Keratinocyte (primary cell): Measurements from ENCODE around the gene EYS. TPM values are rescaled to one million over a fixed set of nuclear protein-coding genes. Genes with fewer than 3 reads are reported as not detected.

Source experiments
- DNase-seq: peaks from one replicate; pipeline ENCODE4 v3.0.0-alpha.2; 2011; ENCODE audit warnings: low read depth, missing footprints, low spot score
- FAIRE-seq: peaks from 2 replicates; lab custom pipeline; 2011; peaks lifted over from hg19 to GRCh38; lab: Jason Lieb, UNC
- H2AFZ ChIP-seq: 2 replicates; pipeline ENCODE4 v1.6.0; 2012; ENCODE audit warnings: low read length, control low read depth, inconsistent platforms; ENCODE audit not compliant: control insufficient read depth
- H3K27ac ChIP-seq: 2 replicates; pipeline ENCODE4 v1.5.1; 2011; ENCODE audit warnings: low read length; ENCODE audit not compliant: control insufficient read depth, insufficient read depth
- H3K27me3 ChIP-seq: 3 replicates; pipeline ENCODE4 v1.6.0; 2011; ENCODE audit warnings: low read length; ENCODE audit not compliant: control insufficient read depth, insufficient read depth; ENCODE audit errors: extremely low read depth
- H3K36me3 ChIP-seq, 2 experiments: 2 replicates in 1 of 2; 3 replicates in 1 of 2; pipeline ENCODE4 v1.5.1; 2011; ENCODE audit warnings: low read length in 2 of 2, mild to moderate bottlenecking in 1 of 2; ENCODE audit not compliant: control insufficient read depth in 2 of 2, insufficient read depth in 2 of 2; ENCODE audit errors: extremely low read depth in 1 of 2
- H3K4me1 ChIP-seq: 3 replicates; pipeline ENCODE4 v1.5.1; 2011; ENCODE audit warnings: low read length; ENCODE audit not compliant: control insufficient read depth, insufficient read depth; ENCODE audit errors: extremely low read depth
- H3K4me2 ChIP-seq: 3 replicates; pipeline ENCODE4 v1.6.0; 2011; ENCODE audit warnings: low read depth, low read length; ENCODE audit not compliant: control insufficient read depth, insufficient read depth; ENCODE audit errors: extremely low read depth
- H3K4me3 ChIP-seq, 3 experiments: fragments of 200-600 bp in 1 of 3; sonication (generic) in 1 of 3; 2 replicates in 2 of 3; 3 replicates in 1 of 3; pipeline ENCODE4 v1.5.1; 2011 to 2016; ENCODE audit warnings: low read length in 3 of 3, mild to moderate bottlenecking in 3 of 3, control low read depth in 2 of 3, inconsistent platforms in 1 of 3, low read depth in 1 of 3, mixed read lengths in 1 of 3, mixed run types in 1 of 3, moderate library complexity in 1 of 3; ENCODE audit not compliant: control insufficient read depth in 2 of 3, insufficient read depth in 2 of 3; ENCODE audit errors: extremely low read depth in 1 of 3
- H3K79me2 ChIP-seq: 2 replicates; pipeline ENCODE4 v1.6.0; 2012; ENCODE audit warnings: low read length; ENCODE audit not compliant: control insufficient read depth, insufficient read depth
- H3K9ac ChIP-seq: 3 replicates; pipeline ENCODE4 v1.6.0; 2011; ENCODE audit warnings: low read length; ENCODE audit not compliant: control insufficient read depth, insufficient read depth; ENCODE audit errors: extremely low read depth
- H3K9me1 ChIP-seq: 3 replicates; pipeline ENCODE4 v1.6.0; 2011; ENCODE audit warnings: low read length; ENCODE audit not compliant: control insufficient read depth, insufficient read depth; ENCODE audit errors: extremely low read depth
- H3K9me3 ChIP-seq: 2 replicates; pipeline ENCODE4 v1.5.1; 2012; ENCODE audit warnings: low read depth, low read length; ENCODE audit not compliant: control insufficient read depth
- H4K20me1 ChIP-seq: 3 replicates; pipeline ENCODE4 v1.6.0; 2011; ENCODE audit warnings: low read length; ENCODE audit not compliant: control insufficient read depth, insufficient read depth; ENCODE audit errors: extremely low read depth
- EZH2 ChIP-seq: IDR thresholded peaks from one replicate; pipeline ENCODE4 v1.6.1; 2012; ENCODE audit warnings: inconsistent platforms, mild to moderate bottlenecking, low read length, moderate library complexity
- dilution Hi-C: fragments of 300-500 bp; cut with MboI; formaldehyde crosslinking; loops from one replicate; pipeline ENCODE4 v1.7.0; 2020; ENCODE audit warnings: low sequenced_read_pairs; ENCODE audit not compliant: extremely low pct_ligation_motif_present
- polyA plus RNA-seq, 5 experiments: library from polyadenylated mRNA; depleted of rRNA in 3 of 5; stranded (reverse) in 3 of 5; stranded (forward) in 1 of 5; unstranded in 1 of 5; fragments of >200 nt; gene quantifications; 1 replicate in 1 of 5; 2 replicates in 3 of 5; 3 replicates in 1 of 5; pipeline versions ENCODE4 v1.2.1 to v1.2.3, GENCODE V29; 2011 to 2012; ENCODE audit warnings: missing spikeins in 2 of 5, low read depth in 1 of 5, low replicate concordance in 1 of 5
- TF ChIP-seq, protein P1 (sequence below), 3 experiments: IDR thresholded peaks in 1 of 3; conservative IDR thresholded peaks in 1 of 3; optimal IDR thresholded peaks in 1 of 3; 2 replicates in 2 of 3; 3 replicates in 1 of 3; pipeline versions ENCODE3 to v1.5.1; 2011; ENCODE audit warnings: low read length in 3 of 3, mild to moderate bottlenecking in 3 of 3, moderate library complexity in 2 of 3, control low read depth in 1 of 3, inconsistent platforms in 1 of 3; ENCODE audit not compliant: insufficient read depth in 2 of 3; ENCODE audit errors: extremely low read depth in 1 of 3

The EYS gene
- polyA plus RNA-seq, 1 donor (not counting 4 experiments of a cell fraction or from before 2014, with no cell fraction given), result 0.34 TPM

DNA sequence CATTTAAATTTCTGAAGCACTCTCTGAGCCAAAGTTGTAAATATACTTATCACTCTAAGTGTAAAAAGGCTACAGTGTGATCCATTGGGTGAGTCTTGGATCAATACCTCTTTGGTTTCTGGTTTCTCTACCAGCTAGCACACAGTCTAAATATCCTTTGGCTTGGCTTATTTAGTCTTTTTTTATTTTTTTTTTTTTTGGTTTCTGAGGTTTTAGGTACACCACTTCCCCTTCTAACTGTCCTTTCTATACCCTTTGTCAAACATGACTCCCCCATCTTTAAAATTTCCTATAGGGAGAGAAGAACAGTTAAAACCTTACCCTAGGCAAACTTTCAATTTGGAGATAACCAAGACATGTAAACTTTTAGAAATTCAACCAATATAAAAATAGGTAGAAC is 1692.4 kb downstream of the EYS start:
- no peaks in the 10 kb centered on the region for H3K9me1 ChIP-seq
- H3K9ac ChIP-seq, result no peak overlapping the region
- DNase-seq (no peak), FAIRE-seq (no peak)
- no peaks in the 10 kb centered on the region for H3K79me2 ChIP-seq
- H3K9me3 ChIP-seq, result no peaks in the 10 kb centered on the region
- no peak overlapping the region for H3K4me3 ChIP-seq
- no peak overlapping the region for H2AFZ ChIP-seq
- H3K36me3 ChIP-seq, result no peaks in the 10 kb centered on the region
- dilution Hi-C loops, result no loop called here
- no peaks in the 10 kb centered on the region for H4K20me1 ChIP-seq
- TF ChIP-seq, protein P1, sequence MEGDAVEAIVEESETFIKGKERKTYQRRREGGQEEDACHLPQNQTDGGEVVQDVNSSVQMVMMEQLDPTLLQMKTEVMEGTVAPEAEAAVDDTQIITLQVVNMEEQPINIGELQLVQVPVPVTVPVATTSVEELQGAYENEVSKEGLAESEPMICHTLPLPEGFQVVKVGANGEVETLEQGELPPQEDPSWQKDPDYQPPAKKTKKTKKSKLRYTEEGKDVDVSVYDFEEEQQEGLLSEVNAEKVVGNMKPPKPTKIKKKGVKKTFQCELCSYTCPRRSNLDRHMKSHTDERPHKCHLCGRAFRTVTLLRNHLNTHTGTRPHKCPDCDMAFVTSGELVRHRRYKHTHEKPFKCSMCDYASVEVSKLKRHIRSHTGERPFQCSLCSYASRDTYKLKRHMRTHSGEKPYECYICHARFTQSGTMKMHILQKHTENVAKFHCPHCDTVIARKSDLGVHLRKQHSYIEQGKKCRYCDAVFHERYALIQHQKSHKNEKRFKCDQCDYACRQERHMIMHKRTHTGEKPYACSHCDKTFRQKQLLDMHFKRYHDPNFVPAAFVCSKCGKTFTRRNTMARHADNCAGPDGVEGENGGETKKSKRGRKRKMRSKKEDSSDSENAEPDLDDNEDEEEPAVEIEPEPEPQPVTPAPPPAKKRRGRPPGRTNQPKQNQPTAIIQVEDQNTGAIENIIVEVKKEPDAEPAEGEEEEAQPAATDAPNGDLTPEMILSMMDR (optimal IDR thresholded peaks at IDR 0.05 in 1 of 3, IDR thresholded peaks at IDR 0.05 in 1 of 3, conservative IDR thresholded peaks at IDR 0.05 in 1 of 3; ENCODE audit: extremely low read depth in 1 of 3, insufficient read depth in 2 of 3, low read length in 3 of 3), result no peak
- no peak for TF ChIP-seq EZH2
- H3K27me3 ChIP-seq, result no peaks in the 10 kb centered on the region
- no peak overlapping the region for H3K27ac ChIP-seq
- no peaks in the 10 kb centered on the region for H3K4me1 ChIP-seq
- no peak overlapping the region for H3K4me2 ChIP-seq

DNA sequence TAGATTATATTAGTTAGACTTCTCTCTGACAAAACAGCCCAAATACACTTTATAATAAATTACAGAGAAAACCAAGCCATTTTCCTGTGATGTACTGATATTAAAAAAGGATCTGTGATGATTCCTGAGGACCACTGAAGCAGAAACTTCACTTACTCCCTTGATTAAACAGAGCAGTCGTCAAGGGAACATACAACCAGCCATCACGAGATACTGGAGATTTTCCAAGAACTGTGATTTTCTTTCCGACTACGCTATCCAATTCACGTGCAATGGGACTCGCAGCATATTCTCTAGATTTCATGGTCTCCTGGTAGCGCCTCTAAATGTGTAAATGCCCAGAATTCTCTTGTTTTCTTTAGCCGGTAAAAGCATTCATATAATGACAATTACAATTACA is 1694.0 kb downstream of the EYS start:
- H3K4me1 ChIP-seq, result no peaks in the 10 kb centered on the region

More for the DNA sequence above, 1694.0 kb downstream of the EYS start:
- no peaks in the 10 kb centered on the region for H3K9me1 ChIP-seq
- no peaks in the 10 kb centered on the region for H3K27me3 ChIP-seq
- DNase-seq, result no peak
- FAIRE-seq, result no peak
- no peak overlapping the region for H3K4me3 ChIP-seq
- H3K9me3 ChIP-seq, result no peaks in the 10 kb centered on the region
- no peak overlapping the region for H3K27ac ChIP-seq
- no peaks in the 10 kb centered on the region for H3K36me3 ChIP-seq
- no peak overlapping the region for H2AFZ ChIP-seq
- no peak overlapping the region for H3K4me2 ChIP-seq
- TF ChIP-seq, protein P1 (optimal IDR thresholded peaks at IDR 0.05 in 1 of 3, IDR thresholded peaks at IDR 0.05 in 1 of 3, conservative IDR thresholded peaks at IDR 0.05 in 1 of 3; ENCODE audit: extremely low read depth in 1 of 3, insufficient read depth in 2 of 3, low read length in 3 of 3), result no peak
- no peak for TF ChIP-seq EZH2
- no peaks in the 10 kb centered on the region for H3K79me2 ChIP-seq
- dilution Hi-C loops, result no loop called here
- H3K9ac ChIP-seq, result no peak overlapping the region
- no peaks in the 10 kb centered on the region for H4K20me1 ChIP-seq
